ENCODE results near the gene PHF21A.

The PHF21A gene

GRCh38 chr11:45886816-45887520 lies 234.3 kb downstream of the PHF21A start:
- no peak overlapping the region for H3K4me3 ChIP-seq (ENCODE audit: low read depth, low read length)
- TF ChIP-seq, protein P1, sequence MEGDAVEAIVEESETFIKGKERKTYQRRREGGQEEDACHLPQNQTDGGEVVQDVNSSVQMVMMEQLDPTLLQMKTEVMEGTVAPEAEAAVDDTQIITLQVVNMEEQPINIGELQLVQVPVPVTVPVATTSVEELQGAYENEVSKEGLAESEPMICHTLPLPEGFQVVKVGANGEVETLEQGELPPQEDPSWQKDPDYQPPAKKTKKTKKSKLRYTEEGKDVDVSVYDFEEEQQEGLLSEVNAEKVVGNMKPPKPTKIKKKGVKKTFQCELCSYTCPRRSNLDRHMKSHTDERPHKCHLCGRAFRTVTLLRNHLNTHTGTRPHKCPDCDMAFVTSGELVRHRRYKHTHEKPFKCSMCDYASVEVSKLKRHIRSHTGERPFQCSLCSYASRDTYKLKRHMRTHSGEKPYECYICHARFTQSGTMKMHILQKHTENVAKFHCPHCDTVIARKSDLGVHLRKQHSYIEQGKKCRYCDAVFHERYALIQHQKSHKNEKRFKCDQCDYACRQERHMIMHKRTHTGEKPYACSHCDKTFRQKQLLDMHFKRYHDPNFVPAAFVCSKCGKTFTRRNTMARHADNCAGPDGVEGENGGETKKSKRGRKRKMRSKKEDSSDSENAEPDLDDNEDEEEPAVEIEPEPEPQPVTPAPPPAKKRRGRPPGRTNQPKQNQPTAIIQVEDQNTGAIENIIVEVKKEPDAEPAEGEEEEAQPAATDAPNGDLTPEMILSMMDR (IDR thresholded peaks at IDR 0.05; ENCODE audit: borderline replicate concordance, insufficient read depth, low read depth, low read length), result no peak

GRCh38 chr11:45885921-45886721 lies 235.1 kb downstream of the PHF21A start:
- TF ChIP-seq, protein P1 (IDR thresholded peaks at IDR 0.05; ENCODE audit: borderline replicate concordance, insufficient read depth, low read depth, low read length), result no peak
- H3K4me3 ChIP-seq (ENCODE audit: low read depth, low read length), result peak overlapping the region; percentile 27

- peak within 1 kb of the TSS; percentile 27 for H3K4me3 ChIP-seq (ENCODE audit: low read depth, low read length)
Measured at GRCh38 chr11:45885274-45885920, 235.9 kb downstream of the PHF21A start, which contains the start of gene MAPK8IP1. MAPK8IP1 (plus strand) TSS chr11:45885651; CDS start chr11:45885821, 170 bp downstream.

GRCh38 chr11:45884596-45885185 lies 236.6 kb downstream of the PHF21A start:
- H3K4me3 ChIP-seq (ENCODE audit: low read depth, low read length), result no peak overlapping the region
- TF ChIP-seq, protein P1 (IDR thresholded peaks at IDR 0.05; ENCODE audit: borderline replicate concordance, insufficient read depth, low read depth, low read length), result no peak

More at GRCh38 chr11:45885274-45885920, 235.9 kb downstream of the PHF21A start, which contains the start of gene MAPK8IP1:
- TF ChIP-seq, protein P1 (IDR thresholded peaks at IDR 0.05; ENCODE audit: borderline replicate concordance, insufficient read depth, low read depth, low read length), result no peak

Data from GM12875 (cell line).